Endothelial cell of umbilical vein (primary cell): ENCODE results near the gene ATP6V1G3. TPM values are rescaled to one million over a fixed set of nuclear protein-coding genes. Genes with fewer than 3 reads are reported as not detected.

ENCODE experiments used
- polyA plus RNA-seq, 4 experiments: library from polyadenylated mRNA; depleted of rRNA in 3 of 4; stranded (reverse) in 3 of 4; unstranded in 1 of 4; fragments of >200 nt; gene quantifications; 2 replicates each; pipeline versions ENCODE4 v1.2.1 to v1.2.3, GENCODE V29; 2011 to 2012; ENCODE audit warnings: missing spikeins in 1 of 4
- total RNA-seq: library from RNA; stranded (reverse); gene quantifications from 2 replicates; pipeline ENCODE4 v1.2.3, GENCODE V29; 2021

ATP6V1G3 gene
- total and polyA plus RNA-seq, 2 donors (not counting 3 experiments of a cell fraction or from before 2014, with no cell fraction given) = not detected

Other genes starting within 250 kb of the ATP6V1G3 start
- not detected in 2 replicates for gene PTPRC, start 98.4 kb upstream of the ATP6V1G3 start, total RNA-seq
- gene PTPRC, start 98.4 kb upstream of the ATP6V1G3 start, polyA plus RNA-seq = not detected in 2 replicates